GM23338 (cell line): ENCODE data around the gene IL23R. TPM values are rescaled to one million over a fixed set of nuclear protein-coding genes. Genes with fewer than 3 reads are reported as not detected.

ENCODE experiments used
- ATAC-seq: fragments of 200-7000 bp; cut with Tn5 transposase; 3 replicates; pipeline ENCODE4 v1.9.1; 2020
- DNase-seq: peaks from one replicate; pipeline ENCODE4 v3.0.0-alpha.2; 2015; ENCODE audit warnings: low spot score
- H2AFZ ChIP-seq: fragments of 200-600 bp; sonication (generic); 2 replicates; pipeline ENCODE4 v1.8.0; 2016; ENCODE audit warnings: antibody characterized with exemption, mild to moderate bottlenecking, moderate library complexity
- H3F3A ChIP-seq: fragments of 200-600 bp; sonication (generic); replicated peaks from 2 replicates; pipeline ENCODE4 v1.8.0; 2017; ENCODE audit warnings: antibody characterized with exemption, mixed run types, low read depth
- H3K27ac ChIP-seq: fragments of 200-600 bp; sonication (generic); 2 replicates; pipeline ENCODE4 v1.6.1; 2016; ENCODE audit warnings: low read depth
- H3K27me3 ChIP-seq: fragments of 200-600 bp; sonication (generic); 2 replicates; pipeline ENCODE4 v1.8.0; 2016; ENCODE audit warnings: mild to moderate bottlenecking, mixed run types, moderate library complexity; ENCODE audit not compliant: insufficient read depth
- H3K36me3 ChIP-seq: fragments of 200-600 bp; sonication (generic); 2 replicates; pipeline ENCODE4 v1.8.0; 2016; ENCODE audit warnings: mild to moderate bottlenecking; ENCODE audit not compliant: insufficient read depth
- H3K4me1 ChIP-seq: fragments of 200-600 bp; sonication (generic); 2 replicates; pipeline ENCODE4 v1.8.0; 2016; ENCODE audit warnings: mild to moderate bottlenecking, moderate library complexity; ENCODE audit not compliant: insufficient read depth
- H3K4me2 ChIP-seq: fragments of 200-600 bp; sonication (generic); 2 replicates; pipeline ENCODE4 v1.7.1; 2017; ENCODE audit warnings: mixed run types
- H3K4me3 ChIP-seq: fragments of 200-600 bp; sonication (generic); 2 replicates; pipeline ENCODE4 v1.6.1; 2016; ENCODE audit warnings: mixed run types
- H3K79me2 ChIP-seq: fragments of 200-600 bp; sonication (generic); replicated peaks from 2 replicates; pipeline ENCODE4 v1.8.0; 2017; ENCODE audit warnings: mild to moderate bottlenecking; ENCODE audit not compliant: insufficient read depth
- H3K9me2 ChIP-seq: fragments of 200-600 bp; sonication (generic); 2 replicates; pipeline ENCODE4 v1.8.0; 2017; ENCODE audit not compliant: insufficient read depth
- H4K20me1 ChIP-seq: fragments of 200-600 bp; sonication (generic); replicated peaks from 2 replicates; pipeline ENCODE4 v1.8.0; 2017; ENCODE audit warnings: mild to moderate bottlenecking; ENCODE audit not compliant: insufficient read depth
- H3K27ac Mint-ChIP-seq: 2 replicates; pipeline ENCODE4 v1.8.0; 2020; ENCODE audit warnings: inconsistent platforms, mild to moderate bottlenecking, moderate library complexity, mixed read lengths
- H3K27me3 Mint-ChIP-seq: 3 replicates; pipeline ENCODE4 v1.8.0; 2022; ENCODE audit warnings: low read depth, mild to moderate bottlenecking, moderate library complexity, mixed read lengths, inconsistent platforms; ENCODE audit not compliant: insufficient read depth, poor library complexity
- H3K36me3 Mint-ChIP-seq: 3 replicates; pipeline ENCODE4 v1.8.0; 2021; ENCODE audit warnings: low read depth, mild to moderate bottlenecking, inconsistent platforms, moderate library complexity, mixed read lengths
- H3K4me1 Mint-ChIP-seq: 3 replicates; pipeline ENCODE4 v1.8.0; 2020; ENCODE audit warnings: mild to moderate bottlenecking, inconsistent platforms, mixed read lengths
- H3K4me3 Mint-ChIP-seq: 3 replicates; pipeline ENCODE4 v1.8.0; 2021; ENCODE audit warnings: moderate library complexity, mild to moderate bottlenecking, inconsistent platforms, mixed read lengths
- H3K9me3 Mint-ChIP-seq: 3 replicates; pipeline ENCODE4 v1.8.0; 2020; ENCODE audit warnings: moderate library complexity, mild to moderate bottlenecking, inconsistent platforms, mixed read lengths
- EZH2 ChIP-seq: fragments of 200-600 bp; sonication (generic); IDR thresholded peaks from one replicate; pipeline ENCODE4 v1.8.0; 2017; ENCODE audit warnings: antibody characterized with exemption, mild to moderate bottlenecking, low read depth; ENCODE audit not compliant: unreplicated experiment
- EZH2phosphoT487 ChIP-seq: fragments of 200-600 bp; sonication (generic); IDR thresholded peaks from one replicate; pipeline ENCODE4 v1.8.1; 2018; ENCODE audit warnings: antibody characterized with exemption; ENCODE audit not compliant: unreplicated experiment
- JUNB ChIP-seq: IDR thresholded peaks from one replicate; pipeline ENCODE4 v1.6.1; 2016; ENCODE audit warnings: antibody characterized with exemption; ENCODE audit not compliant: unreplicated experiment
- ZNF114 ChIP-seq: fragments of 250-450 bp; sonication (Bioruptor Pico); IDR thresholded peaks from 2 replicates; pipeline ENCODE4 v1.5.0; 2020; ENCODE audit warnings: mild to moderate bottlenecking, moderate library complexity
- polyA plus RNA-seq: library from polyadenylated mRNA; unstranded; fragments of >200 nt; fragmentation: Nextera tagmentation; extraction: Ambion mirVana; gene quantifications from 2 replicates; pipeline ENCODE4 v1.2.1, GENCODE V29; 2016
- total RNA-seq: library from RNA; depleted of rRNA; stranded (reverse); fragments of >200 nt; shearing (Covaris generic); gene quantifications from 2 replicates; pipeline ENCODE4 v1.2.3, GENCODE V29; 2014
- TF ChIP-seq, protein P1 (sequence below): fragments of 250-450 bp; sonication (Bioruptor Pico); IDR thresholded peaks from 2 replicates; pipeline ENCODE4 v1.5.0; 2020; ENCODE audit warnings: mild to moderate bottlenecking, moderate library complexity
- TF ChIP-seq, protein P2 (sequence below): IDR thresholded peaks from one replicate; pipeline ENCODE4 v1.6.1; 2018; ENCODE audit warnings: antibody characterized with exemption; ENCODE audit not compliant: unreplicated experiment

The IL23R gene
- total and polyA plus RNA-seq, 2 experiments from 2014 or later: not detected

DNA sequence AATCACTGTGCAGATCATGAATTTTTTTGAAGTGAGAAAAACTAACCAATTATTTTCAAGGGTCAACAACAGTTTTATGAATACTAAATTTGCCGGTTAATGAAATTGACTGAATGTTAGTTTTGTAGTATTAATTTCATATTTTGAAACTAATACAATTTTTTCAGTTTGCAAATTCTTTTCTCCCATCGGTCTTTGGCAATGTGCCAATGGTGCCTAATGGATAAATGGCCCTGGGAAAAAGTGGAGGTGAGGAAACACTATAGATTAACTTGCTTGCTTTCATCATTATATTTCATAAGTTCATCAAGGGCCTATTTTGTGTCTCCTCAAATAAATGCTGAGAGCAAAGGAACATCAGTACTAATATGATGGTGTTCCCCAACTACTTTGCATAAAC lies 35.6 kb upstream of the IL23R start (continued):
- TF ChIP-seq, protein P1, sequence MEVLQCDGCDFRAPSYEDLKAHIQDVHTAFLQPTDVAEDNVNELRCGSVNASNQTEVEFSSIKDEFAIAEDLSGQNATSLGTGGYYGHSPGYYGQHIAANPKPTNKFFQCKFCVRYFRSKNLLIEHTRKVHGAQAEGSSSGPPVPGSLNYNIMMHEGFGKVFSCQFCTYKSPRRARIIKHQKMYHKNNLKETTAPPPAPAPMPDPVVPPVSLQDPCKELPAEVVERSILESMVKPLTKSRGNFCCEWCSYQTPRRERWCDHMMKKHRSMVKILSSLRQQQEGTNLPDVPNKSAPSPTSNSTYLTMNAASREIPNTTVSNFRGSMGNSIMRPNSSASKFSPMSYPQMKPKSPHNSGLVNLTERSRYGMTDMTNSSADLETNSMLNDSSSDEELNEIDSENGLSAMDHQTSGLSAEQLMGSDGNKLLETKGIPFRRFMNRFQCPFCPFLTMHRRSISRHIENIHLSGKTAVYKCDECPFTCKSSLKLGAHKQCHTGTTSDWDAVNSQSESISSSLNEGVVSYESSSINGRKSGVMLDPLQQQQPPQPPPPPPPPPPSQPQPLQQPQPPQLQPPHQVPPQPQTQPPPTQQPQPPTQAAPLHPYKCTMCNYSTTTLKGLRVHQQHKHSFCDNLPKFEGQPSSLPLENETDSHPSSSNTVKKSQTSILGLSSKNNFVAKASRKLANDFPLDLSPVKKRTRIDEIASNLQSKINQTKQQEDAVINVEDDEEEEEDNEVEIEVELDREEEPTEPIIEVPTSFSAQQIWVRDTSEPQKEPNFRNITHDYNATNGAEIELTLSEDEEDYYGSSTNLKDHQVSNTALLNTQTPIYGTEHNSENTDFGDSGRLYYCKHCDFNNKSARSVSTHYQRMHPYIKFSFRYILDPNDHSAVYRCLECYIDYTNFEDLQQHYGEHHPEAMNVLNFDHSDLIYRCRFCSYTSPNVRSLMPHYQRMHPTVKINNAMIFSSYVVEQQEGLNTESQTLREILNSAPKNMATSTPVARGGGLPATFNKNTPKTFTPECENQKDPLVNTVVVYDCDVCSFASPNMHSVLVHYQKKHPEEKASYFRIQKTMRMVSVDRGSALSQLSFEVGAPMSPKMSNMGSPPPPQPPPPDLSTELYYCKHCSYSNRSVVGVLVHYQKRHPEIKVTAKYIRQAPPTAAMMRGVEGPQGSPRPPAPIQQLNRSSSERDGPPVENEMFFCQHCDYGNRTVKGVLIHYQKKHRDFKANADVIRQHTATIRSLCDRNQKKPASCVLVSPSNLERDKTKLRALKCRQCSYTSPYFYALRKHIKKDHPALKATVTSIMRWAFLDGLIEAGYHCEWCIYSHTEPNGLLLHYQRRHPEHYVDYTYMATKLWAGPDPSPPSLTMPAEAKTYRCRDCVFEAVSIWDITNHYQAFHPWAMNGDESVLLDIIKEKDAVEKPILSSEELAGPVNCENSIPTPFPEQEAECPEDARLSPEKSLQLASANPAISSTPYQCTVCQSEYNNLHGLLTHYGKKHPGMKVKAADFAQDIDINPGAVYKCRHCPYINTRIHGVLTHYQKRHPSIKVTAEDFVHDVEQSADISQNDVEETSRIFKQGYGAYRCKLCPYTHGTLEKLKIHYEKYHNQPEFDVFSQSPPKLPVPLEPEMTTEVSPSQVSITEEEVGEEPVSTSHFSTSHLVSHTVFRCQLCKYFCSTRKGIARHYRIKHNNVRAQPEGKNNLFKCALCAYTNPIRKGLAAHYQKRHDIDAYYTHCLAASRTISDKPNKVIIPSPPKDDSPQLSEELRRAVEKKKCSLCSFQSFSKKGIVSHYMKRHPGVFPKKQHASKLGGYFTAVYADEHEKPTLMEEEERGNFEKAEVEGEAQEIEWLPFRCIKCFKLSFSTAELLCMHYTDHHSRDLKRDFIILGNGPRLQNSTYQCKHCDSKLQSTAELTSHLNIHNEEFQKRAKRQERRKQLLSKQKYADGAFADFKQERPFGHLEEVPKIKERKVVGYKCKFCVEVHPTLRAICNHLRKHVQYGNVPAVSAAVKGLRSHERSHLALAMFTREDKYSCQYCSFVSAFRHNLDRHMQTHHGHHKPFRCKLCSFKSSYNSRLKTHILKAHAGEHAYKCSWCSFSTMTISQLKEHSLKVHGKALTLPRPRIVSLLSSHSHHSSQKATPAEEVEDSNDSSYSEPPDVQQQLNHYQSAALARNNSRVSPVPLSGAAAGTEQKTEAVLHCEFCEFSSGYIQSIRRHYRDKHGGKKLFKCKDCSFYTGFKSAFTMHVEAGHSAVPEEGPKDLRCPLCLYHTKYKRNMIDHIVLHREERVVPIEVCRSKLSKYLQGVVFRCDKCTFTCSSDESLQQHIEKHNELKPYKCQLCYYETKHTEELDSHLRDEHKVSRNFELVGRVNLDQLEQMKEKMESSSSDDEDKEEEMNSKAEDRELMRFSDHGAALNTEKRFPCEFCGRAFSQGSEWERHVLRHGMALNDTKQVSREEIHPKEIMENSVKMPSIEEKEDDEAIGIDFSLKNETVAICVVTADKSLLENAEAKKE (CRISPR knock-in tag): no peak
- TF ChIP-seq EZH2 (no peak), ZNF114 (CRISPR knock-in tag) (no peak)

- Histone ChIP-seq H3K4me2 (no peak overlapping the region), H3K36me3 (no peaks in the 10 kb centered on the region), H3K4me3 (no peak overlapping the region), H3K27me3 (no peaks in the 10 kb centered on the region), H3K4me1 (peaks cover 8% of the 10 kb centered on the region), H4K20me1 (no peaks in the 10 kb centered on the region), H3K27ac (no peak overlapping the region), H3K79me2 (no peaks in the 10 kb centered on the region), H3F3A (no peaks in the 10 kb centered on the region), H2AFZ (no peak overlapping the region), H3K9me2 (no peaks in the 10 kb centered on the region)
- Mint-ChIP-seq H3K36me3 (no peaks in the 10 kb centered on the region), H3K4me3 (no peak overlapping the region), H3K27me3 (peaks cover 2% of the 10 kb centered on the region), H3K4me1 (peaks cover 13% of the 10 kb centered on the region), H3K9me3 (no peaks in the 10 kb centered on the region), H3K27ac (no peak overlapping the region)
- no peak for DNase-seq
- ATAC-seq: no peak
- no peak for TF ChIP-seq ZNF114 (CRISPR knock-in tag)
- no peak for TF ChIP-seq EZH2phosphoT487
- TF ChIP-seq, protein P1 (CRISPR knock-in tag): no peak
- no peak for TF ChIP-seq JUNB
- TF ChIP-seq, protein P2, sequence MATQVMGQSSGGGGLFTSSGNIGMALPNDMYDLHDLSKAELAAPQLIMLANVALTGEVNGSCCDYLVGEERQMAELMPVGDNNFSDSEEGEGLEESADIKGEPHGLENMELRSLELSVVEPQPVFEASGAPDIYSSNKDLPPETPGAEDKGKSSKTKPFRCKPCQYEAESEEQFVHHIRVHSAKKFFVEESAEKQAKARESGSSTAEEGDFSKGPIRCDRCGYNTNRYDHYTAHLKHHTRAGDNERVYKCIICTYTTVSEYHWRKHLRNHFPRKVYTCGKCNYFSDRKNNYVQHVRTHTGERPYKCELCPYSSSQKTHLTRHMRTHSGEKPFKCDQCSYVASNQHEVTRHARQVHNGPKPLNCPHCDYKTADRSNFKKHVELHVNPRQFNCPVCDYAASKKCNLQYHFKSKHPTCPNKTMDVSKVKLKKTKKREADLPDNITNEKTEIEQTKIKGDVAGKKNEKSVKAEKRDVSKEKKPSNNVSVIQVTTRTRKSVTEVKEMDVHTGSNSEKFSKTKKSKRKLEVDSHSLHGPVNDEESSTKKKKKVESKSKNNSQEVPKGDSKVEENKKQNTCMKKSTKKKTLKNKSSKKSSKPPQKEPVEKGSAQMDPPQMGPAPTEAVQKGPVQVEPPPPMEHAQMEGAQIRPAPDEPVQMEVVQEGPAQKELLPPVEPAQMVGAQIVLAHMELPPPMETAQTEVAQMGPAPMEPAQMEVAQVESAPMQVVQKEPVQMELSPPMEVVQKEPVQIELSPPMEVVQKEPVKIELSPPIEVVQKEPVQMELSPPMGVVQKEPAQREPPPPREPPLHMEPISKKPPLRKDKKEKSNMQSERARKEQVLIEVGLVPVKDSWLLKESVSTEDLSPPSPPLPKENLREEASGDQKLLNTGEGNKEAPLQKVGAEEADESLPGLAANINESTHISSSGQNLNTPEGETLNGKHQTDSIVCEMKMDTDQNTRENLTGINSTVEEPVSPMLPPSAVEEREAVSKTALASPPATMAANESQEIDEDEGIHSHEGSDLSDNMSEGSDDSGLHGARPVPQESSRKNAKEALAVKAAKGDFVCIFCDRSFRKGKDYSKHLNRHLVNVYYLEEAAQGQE: no peak
Observed at GRCh38 chr1:67133177-67133576, 33.1 kb upstream of the IL23R start.
